Measurements from ENCODE around the gene RCL1.

The RCL1 gene

DNA sequence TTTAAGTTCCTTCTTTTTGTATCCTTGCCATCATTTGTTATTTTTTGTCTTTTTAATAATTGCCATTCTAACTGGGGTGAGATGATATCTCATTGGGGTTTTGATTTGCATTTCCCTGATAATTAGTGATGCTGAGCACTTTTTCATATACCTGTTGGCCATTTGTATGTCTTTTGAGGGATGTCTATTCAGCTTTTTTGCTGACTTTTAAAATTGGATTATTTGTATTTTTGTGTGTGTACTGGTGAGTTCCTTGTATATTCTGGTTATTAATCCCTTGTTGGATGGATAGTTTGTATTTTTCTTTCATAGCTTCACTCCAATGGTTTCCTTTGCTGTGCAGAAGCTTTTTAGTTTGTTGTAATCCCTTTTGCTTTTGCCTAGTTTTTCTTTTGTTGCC lies 19.1 kb downstream of the RCL1 start:
- DNase-seq (ENCODE audit: low read depth): no peak
- no peak overlapping the region for H3K4me3 ChIP-seq (ENCODE audit: low read depth, low read length)
- TF ChIP-seq, protein P1, sequence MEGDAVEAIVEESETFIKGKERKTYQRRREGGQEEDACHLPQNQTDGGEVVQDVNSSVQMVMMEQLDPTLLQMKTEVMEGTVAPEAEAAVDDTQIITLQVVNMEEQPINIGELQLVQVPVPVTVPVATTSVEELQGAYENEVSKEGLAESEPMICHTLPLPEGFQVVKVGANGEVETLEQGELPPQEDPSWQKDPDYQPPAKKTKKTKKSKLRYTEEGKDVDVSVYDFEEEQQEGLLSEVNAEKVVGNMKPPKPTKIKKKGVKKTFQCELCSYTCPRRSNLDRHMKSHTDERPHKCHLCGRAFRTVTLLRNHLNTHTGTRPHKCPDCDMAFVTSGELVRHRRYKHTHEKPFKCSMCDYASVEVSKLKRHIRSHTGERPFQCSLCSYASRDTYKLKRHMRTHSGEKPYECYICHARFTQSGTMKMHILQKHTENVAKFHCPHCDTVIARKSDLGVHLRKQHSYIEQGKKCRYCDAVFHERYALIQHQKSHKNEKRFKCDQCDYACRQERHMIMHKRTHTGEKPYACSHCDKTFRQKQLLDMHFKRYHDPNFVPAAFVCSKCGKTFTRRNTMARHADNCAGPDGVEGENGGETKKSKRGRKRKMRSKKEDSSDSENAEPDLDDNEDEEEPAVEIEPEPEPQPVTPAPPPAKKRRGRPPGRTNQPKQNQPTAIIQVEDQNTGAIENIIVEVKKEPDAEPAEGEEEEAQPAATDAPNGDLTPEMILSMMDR (IDR thresholded peaks at IDR 0.05; ENCODE audit: insufficient read depth, low read depth, low read length, missing control alignments): no peak

DNA sequence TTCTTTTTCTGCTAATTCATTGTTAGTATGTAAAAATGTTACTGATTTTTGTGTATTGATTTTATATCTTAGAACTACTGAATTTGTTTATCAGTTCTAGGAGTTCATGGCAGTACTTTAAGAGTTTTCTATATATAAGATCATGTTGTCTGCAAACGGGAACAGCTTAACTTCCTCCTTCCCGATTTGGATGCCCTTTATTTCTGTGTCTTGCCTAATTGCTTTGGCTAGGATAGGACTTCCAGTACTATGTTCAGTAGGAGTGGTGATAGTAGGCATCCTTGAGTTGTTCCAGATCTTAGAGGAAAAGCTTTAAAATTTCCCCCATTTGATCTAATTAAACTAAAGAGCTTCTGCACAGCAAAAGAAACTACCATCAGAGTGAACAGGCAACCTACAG lies 20.1 kb downstream of the RCL1 start:
- DNase-seq (ENCODE audit: low read depth): no peak
- no peak overlapping the region; the same call in 1 of the 2 replicates for H3K4me3 ChIP-seq (ENCODE audit: low read depth, low read length)
- TF ChIP-seq, protein P1 (IDR thresholded peaks at IDR 0.05; ENCODE audit: insufficient read depth, low read depth, low read length, missing control alignments): no peak

DNA sequence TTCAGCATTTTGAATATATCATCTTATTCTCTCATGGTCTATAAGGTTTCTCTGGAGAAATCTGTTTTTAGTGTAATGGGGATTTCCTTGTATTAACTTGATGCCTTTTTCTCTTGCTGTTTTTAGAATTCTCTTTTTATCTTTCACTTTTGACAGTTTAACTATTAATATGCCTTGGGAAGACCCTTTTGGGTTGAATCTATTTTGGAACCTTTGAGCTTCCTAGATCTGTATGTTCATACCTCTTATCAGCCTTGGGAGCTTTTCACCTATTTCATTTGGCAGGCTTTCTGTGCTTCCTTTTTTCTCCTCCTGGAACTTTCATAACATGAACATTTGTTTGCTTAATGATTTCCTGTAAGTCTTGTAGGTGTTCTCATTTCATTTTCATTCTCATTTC lies 22.2 kb downstream of the RCL1 start:
- TF ChIP-seq, protein P1 (IDR thresholded peaks at IDR 0.05; ENCODE audit: insufficient read depth, low read depth, low read length, missing control alignments): no peak
- peak overlapping the region; percentile 36 for H3K4me3 ChIP-seq (ENCODE audit: low read depth, low read length)
- DNase-seq (ENCODE audit: low read depth): peak; percentile 62

DNA sequence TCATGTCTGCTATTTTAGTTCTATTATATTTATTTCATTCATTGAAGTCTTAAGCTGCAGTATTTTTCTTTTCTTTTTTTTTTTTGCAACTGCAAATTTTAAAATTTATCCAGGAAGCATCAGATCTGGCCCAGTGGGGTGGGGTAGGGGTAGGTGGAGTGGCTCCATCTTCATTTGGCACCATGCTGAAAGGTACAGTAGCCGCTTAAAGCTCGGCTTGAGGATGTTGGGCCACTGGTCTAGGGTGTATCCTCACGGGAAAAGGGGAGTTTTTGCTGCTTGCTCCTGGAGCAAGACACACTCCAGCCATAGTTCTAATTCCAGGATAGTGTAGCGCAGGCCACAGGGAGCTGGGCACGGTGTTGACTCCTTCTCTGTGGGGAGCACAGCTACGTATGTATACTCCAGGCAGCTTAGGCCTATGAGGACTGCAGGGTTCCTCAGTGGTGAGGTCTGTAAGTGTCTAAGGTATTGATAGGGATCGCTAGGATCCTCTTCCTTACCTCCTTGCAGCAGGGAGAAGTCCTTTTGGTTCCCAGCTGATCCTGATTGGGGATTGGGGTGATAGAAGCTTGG lies 22.7 kb downstream of the RCL1 start:
- DNase-seq (ENCODE audit: low read depth): no peak
- H3K4me3 ChIP-seq (ENCODE audit: low read depth, low read length): peak overlapping the region; percentile 36
- TF ChIP-seq, protein P1 (IDR thresholded peaks at IDR 0.05; ENCODE audit: insufficient read depth, low read depth, low read length, missing control alignments): no peak

DNA sequence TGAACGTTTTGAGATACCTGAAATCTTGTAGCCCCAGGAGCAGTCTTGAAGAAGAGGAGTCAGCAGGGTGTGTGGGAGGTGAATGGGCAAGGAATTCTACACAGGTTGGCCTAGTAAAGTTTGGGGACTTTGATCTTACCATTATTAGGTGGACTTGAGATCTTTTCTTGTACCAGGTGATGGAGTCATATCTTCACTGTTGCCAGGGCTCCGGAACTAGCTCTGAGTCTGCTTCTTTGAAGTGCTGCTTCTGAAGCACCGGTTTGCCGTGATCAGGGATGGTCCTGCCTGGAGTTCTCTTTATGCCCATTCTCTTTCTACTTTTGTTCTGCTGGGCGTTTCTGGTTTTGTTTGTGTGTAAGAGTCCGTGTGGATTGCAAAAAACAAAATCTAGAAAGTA lies 27.4 kb downstream of the RCL1 start:
- H3K4me3 ChIP-seq (ENCODE audit: low read depth, low read length): no peak overlapping the region
- TF ChIP-seq, protein P1 (IDR thresholded peaks at IDR 0.05; ENCODE audit: insufficient read depth, low read depth, low read length, missing control alignments): no peak
- no peak for DNase-seq (ENCODE audit: low read depth)

DNA sequence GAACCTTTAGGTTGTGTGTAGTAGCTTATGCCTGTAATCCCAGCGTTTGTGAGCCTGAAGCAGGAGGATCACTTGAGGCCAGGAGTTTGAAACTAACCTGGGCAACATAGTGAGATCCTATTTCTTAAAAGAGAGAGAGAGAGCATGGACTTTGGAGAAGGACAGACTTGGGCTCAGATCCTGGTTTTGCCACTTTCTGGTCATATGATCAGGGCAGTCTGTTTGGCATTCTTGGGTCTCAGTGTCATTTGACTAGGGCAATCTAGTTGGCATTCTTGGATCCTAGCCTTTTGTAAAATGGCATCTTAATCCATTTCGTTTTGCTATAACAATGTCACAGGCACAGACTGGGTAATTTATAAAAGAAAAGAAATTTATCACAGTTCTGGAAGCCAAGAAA lies 28.4 kb downstream of the RCL1 start:
- H3K4me3 ChIP-seq (ENCODE audit: low read depth, low read length): no peak overlapping the region
- DNase-seq (ENCODE audit: low read depth): no peak
- TF ChIP-seq, protein P1 (IDR thresholded peaks at IDR 0.05; ENCODE audit: insufficient read depth, low read depth, low read length, missing control alignments): no peak

DNA sequence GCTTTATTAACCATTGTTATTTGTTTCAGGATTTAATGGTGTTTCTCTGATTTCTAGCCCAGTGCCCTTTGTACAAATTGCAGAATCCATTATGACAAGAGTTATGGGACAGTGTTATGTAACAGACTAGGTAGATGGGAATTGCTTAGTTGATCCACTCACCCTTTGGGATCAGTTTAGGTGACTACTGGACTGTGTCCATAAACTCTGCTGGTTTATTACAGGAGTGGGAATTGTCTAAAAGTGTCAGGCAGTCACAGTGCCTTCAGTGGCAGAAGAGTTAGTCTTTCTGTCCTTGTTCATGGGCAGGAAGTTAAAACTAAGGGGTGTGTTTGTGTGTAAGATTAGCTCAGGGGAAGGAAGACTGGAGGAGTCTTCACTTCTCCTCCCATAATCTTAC lies 29.3 kb downstream of the RCL1 start:
- DNase-seq (ENCODE audit: low read depth): no peak
- TF ChIP-seq, protein P1 (IDR thresholded peaks at IDR 0.05; ENCODE audit: insufficient read depth, low read depth, low read length, missing control alignments): no peak
- no peak overlapping the region for H3K4me3 ChIP-seq (ENCODE audit: low read depth, low read length)

Measured in GM12865 (cell line).